Measurements from ENCODE around the gene SUSD1. TPM values are rescaled to one million over a fixed set of nuclear protein-coding genes. Genes with fewer than 3 reads are reported as not detected.

Gene SUSD1
- total RNA-seq, 1 experiment from 2014 or later = 7.9 TPM

DNA sequence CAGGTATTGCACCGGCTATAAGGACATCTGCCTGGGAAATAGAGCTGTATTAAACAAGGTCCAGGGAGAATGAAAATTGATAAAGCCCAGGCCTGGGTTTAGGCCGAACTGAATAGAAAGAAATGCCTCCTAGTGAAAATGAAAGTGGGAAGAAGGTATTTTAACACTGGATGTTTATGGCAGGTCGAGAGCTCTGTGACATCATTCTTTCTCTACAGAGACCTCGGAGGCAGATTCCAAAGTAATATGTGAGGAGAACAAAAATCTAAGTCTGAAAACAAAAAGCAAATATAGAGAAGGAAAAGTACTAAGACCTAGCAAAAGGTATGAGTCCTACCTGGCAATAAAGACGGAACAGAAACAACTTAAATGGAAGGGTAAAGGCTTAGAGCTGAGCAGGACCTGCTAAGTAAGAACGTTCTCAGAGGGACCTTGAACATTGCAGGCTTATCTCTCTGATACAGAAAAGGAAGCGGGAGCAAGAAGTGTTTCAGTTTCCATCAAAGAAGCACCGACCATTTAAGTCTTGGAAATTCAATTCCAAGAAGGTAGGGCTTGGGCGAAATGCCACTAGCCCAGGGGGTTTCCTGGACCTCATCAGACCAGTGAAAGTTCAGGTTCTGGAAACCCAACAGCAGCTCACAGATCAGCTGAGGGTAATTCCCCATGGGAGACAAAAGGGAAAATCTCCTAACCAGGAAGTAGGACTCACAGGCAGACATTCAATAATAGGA is 80.0 kb downstream of the SUSD1 start:
- H3K79me2 ChIP-seq (ENCODE audit: insufficient read depth, low read length) = no peaks in the 10 kb centered on the region
- CTCF ChIA-PET = interaction anchor here (0.9 kb wide), 1 partner anchor 11 kb away, joined by 3 read pairs; no protein-coding TSS in a partner anchor
- no peaks in the 10 kb centered on the region for H3K9me3 ChIP-seq (ENCODE audit: control insufficient read depth in 1 of 2, insufficient read depth in 1 of 2, low read depth in 1 of 2, low read length in 2 of 2)
- no peak overlapping the region for H2AFZ ChIP-seq (ENCODE audit: low read depth, low read length, poor library complexity, severe bottlenecking)
- no peak overlapping the region for H3K9ac ChIP-seq (ENCODE audit: low read length)
- H3K4me1 ChIP-seq (ENCODE audit: control insufficient read depth in 1 of 2, insufficient read depth in 2 of 2, low read length in 2 of 2) = peaks cover 0 to 7% of the 10 kb centered on the region in 2 experiments; a peak in 3 of 4 replicates
- no peaks in the 10 kb centered on the region for H3K27me3 ChIP-seq (ENCODE audit: insufficient read depth, low read length)
- H3K4me3 ChIP-seq (replicated peaks in 1 of 2; ENCODE audit: low read depth in 1 of 2, low read length in 2 of 2) = no peak overlapping the region
- DNase-seq (ENCODE audit: low read depth, low spot score) (no peak), ATAC-seq (no peak)
- no peak overlapping the region for H3K27ac ChIP-seq (ENCODE audit: low read depth, low read length)
- BruUV-seq (replicated peaks) = no TSS peak
- RAD21 ChIA-PET (ENCODE audit: low non-redundant PET in 1 of 2, low total read pairs in 2 of 2, uncharacterized antibody in 2 of 2, unreplicated experiment in 2 of 2) = no interaction called here
- H3K9me2 ChIP-seq (ENCODE audit: insufficient read depth) = no peaks in the 10 kb centered on the region
- POLR2A ChIA-PET = no interaction called here
- no peaks in the 10 kb centered on the region for H4K20me1 ChIP-seq (ENCODE audit: insufficient read depth)
- TF ChIP-seq CEBPB (IDR thresholded peaks at IDR 0.05; ENCODE audit: low read depth) (no peak), SIN3A (IDR thresholded peaks at IDR 0.05; ENCODE audit: low read depth) (no peak), ZFX (IDR thresholded peaks at IDR 0.05) (no peak), CBX3 (IDR thresholded peaks at IDR 0.05; ENCODE audit: low read depth) (no peak)
- TF ChIP-seq, protein P1, sequence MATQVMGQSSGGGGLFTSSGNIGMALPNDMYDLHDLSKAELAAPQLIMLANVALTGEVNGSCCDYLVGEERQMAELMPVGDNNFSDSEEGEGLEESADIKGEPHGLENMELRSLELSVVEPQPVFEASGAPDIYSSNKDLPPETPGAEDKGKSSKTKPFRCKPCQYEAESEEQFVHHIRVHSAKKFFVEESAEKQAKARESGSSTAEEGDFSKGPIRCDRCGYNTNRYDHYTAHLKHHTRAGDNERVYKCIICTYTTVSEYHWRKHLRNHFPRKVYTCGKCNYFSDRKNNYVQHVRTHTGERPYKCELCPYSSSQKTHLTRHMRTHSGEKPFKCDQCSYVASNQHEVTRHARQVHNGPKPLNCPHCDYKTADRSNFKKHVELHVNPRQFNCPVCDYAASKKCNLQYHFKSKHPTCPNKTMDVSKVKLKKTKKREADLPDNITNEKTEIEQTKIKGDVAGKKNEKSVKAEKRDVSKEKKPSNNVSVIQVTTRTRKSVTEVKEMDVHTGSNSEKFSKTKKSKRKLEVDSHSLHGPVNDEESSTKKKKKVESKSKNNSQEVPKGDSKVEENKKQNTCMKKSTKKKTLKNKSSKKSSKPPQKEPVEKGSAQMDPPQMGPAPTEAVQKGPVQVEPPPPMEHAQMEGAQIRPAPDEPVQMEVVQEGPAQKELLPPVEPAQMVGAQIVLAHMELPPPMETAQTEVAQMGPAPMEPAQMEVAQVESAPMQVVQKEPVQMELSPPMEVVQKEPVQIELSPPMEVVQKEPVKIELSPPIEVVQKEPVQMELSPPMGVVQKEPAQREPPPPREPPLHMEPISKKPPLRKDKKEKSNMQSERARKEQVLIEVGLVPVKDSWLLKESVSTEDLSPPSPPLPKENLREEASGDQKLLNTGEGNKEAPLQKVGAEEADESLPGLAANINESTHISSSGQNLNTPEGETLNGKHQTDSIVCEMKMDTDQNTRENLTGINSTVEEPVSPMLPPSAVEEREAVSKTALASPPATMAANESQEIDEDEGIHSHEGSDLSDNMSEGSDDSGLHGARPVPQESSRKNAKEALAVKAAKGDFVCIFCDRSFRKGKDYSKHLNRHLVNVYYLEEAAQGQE (IDR thresholded peaks at IDR 0.05; ENCODE audit: low read depth) = no peak
- TF ChIP-seq, protein P2, sequence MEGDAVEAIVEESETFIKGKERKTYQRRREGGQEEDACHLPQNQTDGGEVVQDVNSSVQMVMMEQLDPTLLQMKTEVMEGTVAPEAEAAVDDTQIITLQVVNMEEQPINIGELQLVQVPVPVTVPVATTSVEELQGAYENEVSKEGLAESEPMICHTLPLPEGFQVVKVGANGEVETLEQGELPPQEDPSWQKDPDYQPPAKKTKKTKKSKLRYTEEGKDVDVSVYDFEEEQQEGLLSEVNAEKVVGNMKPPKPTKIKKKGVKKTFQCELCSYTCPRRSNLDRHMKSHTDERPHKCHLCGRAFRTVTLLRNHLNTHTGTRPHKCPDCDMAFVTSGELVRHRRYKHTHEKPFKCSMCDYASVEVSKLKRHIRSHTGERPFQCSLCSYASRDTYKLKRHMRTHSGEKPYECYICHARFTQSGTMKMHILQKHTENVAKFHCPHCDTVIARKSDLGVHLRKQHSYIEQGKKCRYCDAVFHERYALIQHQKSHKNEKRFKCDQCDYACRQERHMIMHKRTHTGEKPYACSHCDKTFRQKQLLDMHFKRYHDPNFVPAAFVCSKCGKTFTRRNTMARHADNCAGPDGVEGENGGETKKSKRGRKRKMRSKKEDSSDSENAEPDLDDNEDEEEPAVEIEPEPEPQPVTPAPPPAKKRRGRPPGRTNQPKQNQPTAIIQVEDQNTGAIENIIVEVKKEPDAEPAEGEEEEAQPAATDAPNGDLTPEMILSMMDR (IDR thresholded peaks at IDR 0.05 in 2 of 3, conservative IDR thresholded peaks at IDR 0.05 in 1 of 3; ENCODE audit: borderline replicate concordance in 1 of 3, insufficient read depth in 1 of 3, low read depth in 2 of 3, low read length in 2 of 3) = no peak
- H3K36me3 ChIP-seq (ENCODE audit: control insufficient read depth in 1 of 2, insufficient read depth in 2 of 2, low read length in 2 of 2) = no peaks in the 10 kb centered on the region
- intact Hi-C loops (cut with micrococcal nuclease) = loop anchor here (5.0 to 10.0 kb wide), 2 partner anchors 267 to 800 kb away; partner anchors contain the start of gene SLC46A2
- no peak overlapping the region for H3K4me2 ChIP-seq (ENCODE audit: low read length)

All from HCT116 (cell line).